Esophagus (tissue), 2 donors: Measurements from ENCODE around the gene SFI1. TPM values are rescaled to one million over a fixed set of nuclear protein-coding genes. Genes with fewer than 3 reads are reported as not detected.
A peak's percentile ranks its signal among the peaks of the same experiment; 100 is the strongest.

Experiments
- H3K27ac ChIP-seq, 2 donors: one replicate each; pipeline ENCODE4 v1.5.1; 2013; ENCODE audit warnings: low read depth in 2 of 2, mild to moderate bottlenecking in 2 of 2, inconsistent platforms in 1 of 2, low read length in 1 of 2, moderate library complexity in 1 of 2
- H3K27me3 ChIP-seq, 2 donors: one replicate each; pipeline ENCODE4 v1.6.1; 2013; ENCODE audit warnings: low read length in 2 of 2, control low read depth in 1 of 2, mild to moderate bottlenecking in 1 of 2; ENCODE audit not compliant: insufficient read depth in 2 of 2, control insufficient read depth in 1 of 2
- H3K36me3 ChIP-seq, 2 donors: one replicate each; pipeline ENCODE4 v1.6.1; 2013; ENCODE audit warnings: low read length in 1 of 2; ENCODE audit not compliant: control insufficient read depth in 2 of 2, insufficient read depth in 2 of 2
- H3K4me1 ChIP-seq, 2 donors: one replicate each; pipeline ENCODE4 v1.6.1; 2013; ENCODE audit warnings: low read length in 1 of 2; ENCODE audit not compliant: control insufficient read depth in 2 of 2, insufficient read depth in 2 of 2
- H3K4me3 ChIP-seq, 2 donors: one replicate each; pipeline ENCODE4 v1.5.1; 2013; ENCODE audit warnings: low read length in 2 of 2, mild to moderate bottlenecking in 2 of 2, low read depth in 1 of 2, moderate library complexity in 1 of 2
- H3K9me3 ChIP-seq, 2 donors: one replicate each; pipeline ENCODE4 v1.6.1; 2013; ENCODE audit warnings: mild to moderate bottlenecking in 2 of 2, low read depth in 1 of 2, low read length in 1 of 2, moderate library complexity in 1 of 2; ENCODE audit not compliant: control insufficient read depth in 2 of 2, insufficient read depth in 1 of 2
- WGBS, 2 donors: extraction: QIAGEN DNeasy Blood & Tissue Kit; methylation state at CpG; one replicate each; pipeline ENCODE4 v1.1.7; 2013; 5-methylcytosine and 5-hydroxymethylcytosine counted together
- polyA plus RNA-seq, 2 donors: library from polyadenylated mRNA; stranded (reverse); fragments of 200-250 nt; gene quantifications; one replicate each; pipeline ENCODE4 v1.2.3, GENCODE V29; 2013
- donor health status: healthy with polysubstance abuse.
- donor health status: Bipolar disorder and iron deficiency.

Gene SFI1, protein sequence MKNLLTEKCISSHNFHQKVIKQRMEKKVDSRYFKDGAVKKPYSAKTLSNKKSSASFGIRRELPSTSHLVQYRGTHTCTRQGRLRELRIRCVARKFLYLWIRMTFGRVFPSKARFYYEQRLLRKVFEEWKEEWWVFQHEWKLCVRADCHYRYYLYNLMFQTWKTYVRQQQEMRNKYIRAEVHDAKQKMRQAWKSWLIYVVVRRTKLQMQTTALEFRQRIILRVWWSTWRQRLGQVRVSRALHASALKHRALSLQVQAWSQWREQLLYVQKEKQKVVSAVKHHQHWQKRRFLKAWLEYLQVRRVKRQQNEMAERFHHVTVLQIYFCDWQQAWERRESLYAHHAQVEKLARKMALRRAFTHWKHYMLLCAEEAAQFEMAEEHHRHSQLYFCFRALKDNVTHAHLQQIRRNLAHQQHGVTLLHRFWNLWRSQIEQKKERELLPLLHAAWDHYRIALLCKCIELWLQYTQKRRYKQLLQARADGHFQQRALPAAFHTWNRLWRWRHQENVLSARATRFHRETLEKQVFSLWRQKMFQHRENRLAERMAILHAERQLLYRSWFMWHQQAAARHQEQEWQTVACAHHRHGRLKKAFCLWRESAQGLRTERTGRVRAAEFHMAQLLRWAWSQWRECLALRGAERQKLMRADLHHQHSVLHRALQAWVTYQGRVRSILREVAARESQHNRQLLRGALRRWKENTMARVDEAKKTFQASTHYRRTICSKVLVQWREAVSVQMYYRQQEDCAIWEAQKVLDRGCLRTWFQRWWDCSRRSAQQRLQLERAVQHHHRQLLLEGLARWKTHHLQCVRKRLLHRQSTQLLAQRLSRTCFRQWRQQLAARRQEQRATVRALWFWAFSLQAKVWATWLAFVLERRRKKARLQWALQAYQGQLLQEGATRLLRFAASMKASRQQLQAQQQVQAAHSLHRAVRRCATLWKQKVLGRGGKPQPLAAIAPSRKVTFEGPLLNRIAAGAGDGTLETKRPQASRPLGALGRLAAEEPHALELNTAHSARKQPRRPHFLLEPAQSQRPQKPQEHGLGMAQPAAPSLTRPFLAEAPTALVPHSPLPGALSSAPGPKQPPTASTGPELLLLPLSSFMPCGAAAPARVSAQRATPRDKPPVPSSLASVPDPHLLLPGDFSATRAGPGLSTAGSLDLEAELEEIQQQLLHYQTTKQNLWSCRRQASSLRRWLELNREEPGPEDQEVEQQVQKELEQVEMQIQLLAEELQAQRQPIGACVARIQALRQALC
- polyA plus RNA-seq, result 10 to 100 TPM; 10.5 to 27.1 TPM

DNA sequence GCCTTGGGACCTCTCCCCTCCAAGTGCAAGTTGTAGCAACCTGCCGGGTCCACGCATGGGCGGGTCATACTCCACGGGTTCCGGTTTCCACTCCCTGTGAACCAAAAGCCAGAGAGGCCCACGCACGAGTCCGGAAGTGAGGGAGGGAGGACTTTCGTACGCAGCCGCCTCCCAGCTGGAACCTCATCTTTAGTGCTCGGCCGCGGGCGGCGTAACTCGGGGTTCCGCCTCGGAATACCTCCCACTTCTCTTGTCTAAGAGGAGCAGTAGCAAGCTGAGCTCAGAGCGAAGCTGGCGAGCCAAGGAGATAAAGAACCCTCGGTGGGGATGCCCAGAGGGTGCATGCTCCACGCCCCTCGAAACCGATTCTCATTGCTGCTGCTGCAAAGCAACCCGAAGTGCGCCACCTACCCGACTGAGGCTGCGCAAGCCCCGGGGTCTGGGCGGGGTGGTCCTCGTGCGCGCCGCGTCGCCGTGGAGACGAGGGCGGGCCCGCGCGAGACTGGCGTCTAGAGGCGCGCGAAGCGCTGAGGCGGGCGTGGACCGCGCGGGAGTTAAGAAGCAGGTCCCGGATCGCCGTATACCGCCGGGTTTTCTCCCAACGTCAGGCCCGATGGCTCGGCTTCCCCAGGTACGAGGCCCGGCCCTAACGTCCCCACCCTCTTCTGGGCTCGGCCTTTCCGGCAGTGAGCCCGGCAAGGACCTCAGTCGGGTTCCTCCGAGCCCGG, at the start of gene SFI1:
Gene SFI1 (plus strand): TSS at position 530 of the 728 bp plus-strand sequence. CDS start 11,749 bp downstream, outside the sequence.
- Histone ChIP-seq H3K36me3 (no peaks in the 10 kb centered on the region), H3K4me3 (peak within 1 kb of the TSS; percentile 82), H3K9me3 (no peaks in the 10 kb centered on the region), H3K27me3 (no peaks in the 10 kb centered on the region), H3K4me1 (no peaks in the 10 kb centered on the region), H3K27ac (peak within 1 kb of the TSS; percentile 92)
- WGBS, 2 donors, result 0% methylated on average over 70 of the region's 70 CpGs

DNA sequence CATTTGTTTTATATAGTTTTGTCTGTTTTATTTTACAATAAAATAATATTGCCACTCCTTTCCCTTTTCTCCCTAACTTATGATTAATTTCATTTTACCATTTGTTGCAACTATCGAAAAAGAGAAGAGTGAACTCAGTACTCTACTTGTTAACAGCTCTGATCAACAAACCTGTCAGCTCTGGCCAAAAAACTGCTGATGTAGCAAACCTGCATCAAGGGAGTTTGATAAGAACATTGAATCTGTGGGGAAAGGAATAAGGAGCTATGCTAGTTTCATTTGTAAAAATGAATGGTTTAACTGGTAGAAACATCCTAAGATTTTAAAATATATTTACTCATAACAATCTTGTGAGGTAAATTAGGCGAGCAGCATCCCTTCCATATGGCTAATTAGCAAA, 49.6 kb upstream of the SFI1 start:
- Histone ChIP-seq H3K4me3 (no peak overlapping the region), H3K4me1 (no peaks in the 10 kb centered on the region), H3K9me3 (no peaks in the 10 kb centered on the region), H3K36me3 (peaks cover 8 to 21% of the 10 kb centered on the region in 2 donors), H3K27ac (no peak overlapping the region), H3K27me3 (no peaks in the 10 kb centered on the region)
- WGBS, 2 donors, result 89 to 93% methylated on average over 2 of the region's 2 CpGs

DNA sequence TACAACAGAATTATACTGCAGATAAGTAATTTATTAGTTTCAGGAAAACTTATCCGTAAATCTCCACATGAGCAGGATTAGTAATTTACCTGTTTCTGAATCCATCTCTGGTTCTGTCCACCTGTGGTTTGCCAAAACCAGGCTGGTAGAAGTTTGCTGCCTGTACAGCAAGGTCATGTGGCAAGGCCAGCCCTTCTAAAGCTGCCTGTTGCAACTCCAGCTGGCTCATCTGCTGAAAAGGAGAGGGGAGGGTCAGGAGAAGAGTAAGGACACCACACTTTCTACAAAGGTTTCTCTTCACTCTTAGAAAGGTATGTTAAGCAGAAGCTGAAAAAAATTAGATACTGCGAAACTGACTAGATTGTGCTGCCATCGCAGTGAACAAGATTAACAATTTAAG, 49.0 kb upstream of the SFI1 start:
- no peak overlapping the region for H3K27ac ChIP-seq
- 92 to 97% methylated on average over 3 of the region's 3 CpGs for WGBS, 2 donors
- H3K36me3 ChIP-seq, result peaks cover 8 to 18% of the 10 kb centered on the region in 2 donors
- H3K4me1 ChIP-seq, result no peaks in the 10 kb centered on the region
- H3K9me3 ChIP-seq, result no peaks in the 10 kb centered on the region
- no peak overlapping the region for H3K4me3 ChIP-seq
- H3K27me3 ChIP-seq, result no peaks in the 10 kb centered on the region

DNA sequence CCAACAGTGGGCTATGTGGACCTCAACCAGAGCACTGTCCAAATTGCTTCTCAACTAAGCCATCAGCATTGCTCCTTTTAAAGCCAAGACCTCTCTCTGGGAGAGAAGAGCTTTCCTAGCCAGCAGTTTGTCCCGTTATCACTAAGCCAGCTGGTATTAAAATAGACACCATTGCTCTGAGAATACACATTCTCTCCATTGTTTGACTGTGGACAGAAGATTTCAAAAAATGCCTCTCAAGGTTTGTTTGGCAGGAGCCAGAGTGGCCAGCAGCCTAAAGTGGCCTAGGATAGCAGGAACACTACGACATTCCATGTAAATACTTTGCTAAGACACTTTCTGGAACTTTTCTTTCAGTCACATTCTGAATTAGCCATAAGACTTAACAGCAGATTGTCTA, 48.0 kb upstream of the SFI1 start:
- no peaks in the 10 kb centered on the region for H3K9me3 ChIP-seq
- no peaks in the 10 kb centered on the region for H3K27me3 ChIP-seq
- peaks cover 6 to 15% of the 10 kb centered on the region in 2 donors for H3K36me3 ChIP-seq
- H3K4me1 ChIP-seq, result no peaks in the 10 kb centered on the region
- H3K4me3 ChIP-seq, result no peak overlapping the region
- H3K27ac ChIP-seq, result no peak overlapping the region
- WGBS, 2 donors, result 84 to 85% methylated on average over 2 of the region's 2 CpGs

DNA sequence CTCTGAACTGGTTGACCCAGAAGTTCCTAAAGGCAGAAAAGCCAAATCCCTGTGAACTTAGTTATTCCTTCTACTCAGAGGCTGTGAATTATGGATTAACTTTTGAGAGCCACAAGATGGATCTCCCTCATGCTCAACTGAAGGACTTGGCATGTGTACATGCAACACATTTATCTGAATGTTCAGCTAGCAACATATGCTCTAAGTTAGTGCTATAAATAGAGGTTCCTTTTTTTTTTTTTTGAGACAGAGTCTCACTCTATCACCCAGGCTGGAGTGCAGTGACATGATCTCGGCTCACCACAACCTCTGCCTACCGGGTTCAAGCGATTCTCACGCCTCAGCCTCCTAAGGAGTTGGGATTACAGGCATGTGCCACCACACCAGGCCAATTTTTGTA, 46.8 kb upstream of the SFI1 start:
- no peaks in the 10 kb centered on the region for H3K27me3 ChIP-seq
- H3K4me1 ChIP-seq, result no peaks in the 10 kb centered on the region
- H3K36me3 ChIP-seq, result peaks cover 6 to 15% of the 10 kb centered on the region in 2 donors
- WGBS, 2 donors, result 87 to 89% methylated on average over 4 of the region's 4 CpGs
- H3K27ac ChIP-seq, result no peak overlapping the region
- H3K9me3 ChIP-seq, result no peaks in the 10 kb centered on the region
- no peak overlapping the region for H3K4me3 ChIP-seq

DNA sequence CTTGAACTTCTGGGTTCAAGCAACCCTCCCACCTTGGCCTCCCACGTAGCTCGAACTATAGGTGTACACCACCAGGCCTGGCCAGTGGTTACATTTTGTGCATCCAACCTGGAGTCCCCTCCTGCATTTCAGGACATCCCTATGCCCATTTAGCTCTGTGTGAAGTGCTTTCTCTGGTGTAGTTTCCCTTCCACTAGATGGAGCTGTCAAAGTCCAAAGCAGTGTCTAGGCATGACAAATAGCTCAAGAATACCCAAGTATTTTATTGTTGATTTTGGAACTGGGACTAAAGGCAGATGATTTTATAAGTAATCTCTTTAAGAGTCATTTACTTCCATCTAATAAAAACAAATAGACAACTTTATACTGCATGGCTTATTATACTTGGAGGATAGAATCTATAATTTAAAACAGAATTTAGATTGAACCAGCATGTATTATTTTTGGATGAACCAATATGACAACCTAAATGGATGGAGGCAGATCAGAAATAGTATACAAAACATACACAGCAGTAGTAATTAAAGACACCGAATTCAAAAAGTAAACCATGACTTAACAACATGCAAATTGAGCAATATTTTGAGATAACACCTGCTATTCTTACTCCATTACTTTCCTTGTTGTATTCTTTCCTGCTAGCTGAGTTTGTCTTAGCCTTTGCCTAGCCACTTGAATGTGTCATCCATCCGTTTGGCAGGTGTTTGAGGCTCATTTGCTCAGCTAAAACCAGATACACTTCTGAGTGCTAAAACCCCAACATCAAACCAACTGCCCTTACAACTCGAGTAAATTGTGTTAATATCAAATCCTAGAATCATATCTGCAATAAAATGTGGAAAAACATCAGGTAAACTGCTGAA, 44.4 kb upstream of the SFI1 start:
- Histone ChIP-seq H3K4me1 (no peaks in the 10 kb centered on the region), H3K27me3 (no peaks in the 10 kb centered on the region), H3K27ac (no peak overlapping the region), H3K9me3 (no peaks in the 10 kb centered on the region), H3K4me3 (no peak overlapping the region), H3K36me3 (peaks cover 6 to 13% of the 10 kb centered on the region in 2 donors)
- WGBS, 2 donors, result 75% methylated on average over 5 of the region's 5 CpGs

DNA sequence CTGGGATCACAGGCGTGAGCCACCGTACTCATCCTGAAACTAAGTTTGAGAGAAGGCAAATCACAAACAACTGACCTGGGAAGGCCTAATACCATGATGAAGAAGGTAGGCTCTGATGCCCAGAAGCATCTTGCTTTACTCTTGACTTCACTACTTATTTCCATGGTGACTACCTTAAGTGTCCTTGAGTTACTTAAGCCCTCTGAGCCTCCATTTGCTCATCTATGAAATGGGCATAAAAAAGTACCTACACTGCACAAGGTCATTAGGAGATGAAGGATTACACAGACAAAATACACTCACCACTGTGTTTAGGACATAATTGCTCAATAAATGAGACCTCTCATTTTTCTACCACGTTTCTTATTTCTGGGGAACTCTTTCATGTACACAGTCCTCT, 34.6 kb upstream of the SFI1 start:
- H3K36me3 ChIP-seq, result peaks cover 8 to 20% of the 10 kb centered on the region in 2 donors
- WGBS, 2 donors, result 93% methylated on average over 3 of the region's 3 CpGs
- no peak overlapping the region for H3K4me3 ChIP-seq
- H3K9me3 ChIP-seq, result no peaks in the 10 kb centered on the region
- no peaks in the 10 kb centered on the region for H3K27me3 ChIP-seq
- no peaks in the 10 kb centered on the region for H3K4me1 ChIP-seq
- no peak overlapping the region for H3K27ac ChIP-seq

DNA sequence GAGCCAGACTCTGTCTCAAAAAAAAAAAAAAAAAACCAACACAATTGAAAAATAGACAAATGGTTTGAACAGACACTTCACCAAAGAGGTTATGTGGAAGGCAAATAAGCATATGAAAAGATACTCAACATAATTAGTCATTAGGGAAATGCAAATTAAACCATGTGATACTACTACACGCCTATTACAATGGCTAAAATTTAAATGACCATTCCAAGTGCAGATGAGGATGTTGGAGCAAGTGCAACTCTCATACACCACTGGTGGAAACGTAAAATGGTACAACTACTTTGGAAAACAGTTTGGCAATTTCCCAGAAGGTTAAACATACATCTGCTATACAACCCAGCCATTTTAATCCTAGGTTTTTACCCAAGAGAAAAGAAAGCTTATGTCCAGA, 31.0 kb upstream of the SFI1 start:
- WGBS, 2 donors, result 94 to 95% methylated on average over 2 of the region's 2 CpGs

More for the DNA sequence above, 31.0 kb upstream of the SFI1 start:
- Histone ChIP-seq H3K4me3 (no peak overlapping the region), H3K4me1 (no peaks in the 10 kb centered on the region), H3K9me3 (no peaks in the 10 kb centered on the region), H3K36me3 (peaks cover 4 to 12% of the 10 kb centered on the region in 2 donors), H3K27me3 (no peaks in the 10 kb centered on the region), H3K27ac (no peak overlapping the region)
